HEK293 (cell line): ENCODE measurements around the gene SLC51A.

Experiments
- PRDM1 ChIP-seq: fragments of 450-650 bp; formaldehyde crosslinking; IDR thresholded peaks from 2 replicates; pipeline ENCODE4; 2016; ENCODE audit warnings: missing biosample characterization, missing genetic modification characterization
- SP3 ChIP-seq: fragments of 450-650 bp; formaldehyde crosslinking; IDR thresholded peaks from 2 replicates; pipeline ENCODE4 v1.5.1; 2016; ENCODE audit warnings: missing biosample characterization, missing genetic modification characterization
- ZBTB17 ChIP-seq: fragments of 450-650 bp; formaldehyde crosslinking; IDR thresholded peaks from 2 replicates; pipeline ENCODE4 v1.5.1; 2016; ENCODE audit warnings: missing biosample characterization, missing genetic modification characterization
- TF ChIP-seq, protein P1 (sequence below): fragments of 450-650 bp; formaldehyde crosslinking; IDR thresholded peaks from 2 replicates; pipeline ENCODE4 v1.5.1; 2016; ENCODE audit warnings: missing biosample characterization, missing genetic modification characterization
- TF ChIP-seq, protein P2 (sequence below): fragments of 450-650 bp; formaldehyde crosslinking; IDR thresholded peaks from 2 replicates; pipeline ENCODE4 v1.5.1; 2016; ENCODE audit warnings: missing biosample characterization, missing genetic modification characterization

DNA sequence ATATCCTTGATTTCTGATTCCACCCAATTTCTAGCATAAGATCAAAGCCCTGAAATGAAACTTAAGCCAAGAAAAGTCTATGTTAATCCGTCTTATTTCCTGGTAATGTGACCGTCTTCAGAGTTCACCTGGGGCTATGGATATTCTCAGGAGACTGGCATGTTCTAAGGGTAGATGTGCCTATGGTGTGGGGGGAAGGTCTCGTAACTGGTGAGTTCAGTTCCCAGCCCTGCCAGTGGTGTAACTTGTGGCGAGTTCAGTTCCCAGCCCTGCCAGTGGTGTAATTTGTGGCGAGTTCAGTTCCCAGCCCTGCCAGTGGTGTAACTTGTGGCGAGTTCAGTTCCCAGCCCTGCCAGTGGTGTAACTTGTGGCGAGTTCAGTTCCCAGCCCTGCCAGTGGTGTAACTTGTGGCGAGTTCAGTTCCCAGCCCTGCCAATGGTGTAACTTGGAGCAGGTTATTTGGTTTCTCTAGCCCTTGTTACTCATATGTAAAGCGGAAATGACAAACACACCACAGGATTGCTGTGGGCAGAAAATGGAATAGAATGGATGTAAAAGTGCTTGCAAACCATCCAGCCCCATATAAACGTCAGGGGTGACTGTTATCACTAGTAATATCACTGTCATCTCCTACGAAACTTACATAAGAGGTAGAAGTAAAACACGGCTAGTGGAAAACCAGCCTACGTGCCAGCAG, 30.4 kb downstream of the SLC51A start:
- TF ChIP-seq, protein P1, sequence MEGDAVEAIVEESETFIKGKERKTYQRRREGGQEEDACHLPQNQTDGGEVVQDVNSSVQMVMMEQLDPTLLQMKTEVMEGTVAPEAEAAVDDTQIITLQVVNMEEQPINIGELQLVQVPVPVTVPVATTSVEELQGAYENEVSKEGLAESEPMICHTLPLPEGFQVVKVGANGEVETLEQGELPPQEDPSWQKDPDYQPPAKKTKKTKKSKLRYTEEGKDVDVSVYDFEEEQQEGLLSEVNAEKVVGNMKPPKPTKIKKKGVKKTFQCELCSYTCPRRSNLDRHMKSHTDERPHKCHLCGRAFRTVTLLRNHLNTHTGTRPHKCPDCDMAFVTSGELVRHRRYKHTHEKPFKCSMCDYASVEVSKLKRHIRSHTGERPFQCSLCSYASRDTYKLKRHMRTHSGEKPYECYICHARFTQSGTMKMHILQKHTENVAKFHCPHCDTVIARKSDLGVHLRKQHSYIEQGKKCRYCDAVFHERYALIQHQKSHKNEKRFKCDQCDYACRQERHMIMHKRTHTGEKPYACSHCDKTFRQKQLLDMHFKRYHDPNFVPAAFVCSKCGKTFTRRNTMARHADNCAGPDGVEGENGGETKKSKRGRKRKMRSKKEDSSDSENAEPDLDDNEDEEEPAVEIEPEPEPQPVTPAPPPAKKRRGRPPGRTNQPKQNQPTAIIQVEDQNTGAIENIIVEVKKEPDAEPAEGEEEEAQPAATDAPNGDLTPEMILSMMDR: no peak
- TF ChIP-seq PRDM1: no peak
- TF ChIP-seq ZBTB17: no peak
- TF ChIP-seq SP3 (tag by site-specific recombination): no peak
- TF ChIP-seq, protein P2, sequence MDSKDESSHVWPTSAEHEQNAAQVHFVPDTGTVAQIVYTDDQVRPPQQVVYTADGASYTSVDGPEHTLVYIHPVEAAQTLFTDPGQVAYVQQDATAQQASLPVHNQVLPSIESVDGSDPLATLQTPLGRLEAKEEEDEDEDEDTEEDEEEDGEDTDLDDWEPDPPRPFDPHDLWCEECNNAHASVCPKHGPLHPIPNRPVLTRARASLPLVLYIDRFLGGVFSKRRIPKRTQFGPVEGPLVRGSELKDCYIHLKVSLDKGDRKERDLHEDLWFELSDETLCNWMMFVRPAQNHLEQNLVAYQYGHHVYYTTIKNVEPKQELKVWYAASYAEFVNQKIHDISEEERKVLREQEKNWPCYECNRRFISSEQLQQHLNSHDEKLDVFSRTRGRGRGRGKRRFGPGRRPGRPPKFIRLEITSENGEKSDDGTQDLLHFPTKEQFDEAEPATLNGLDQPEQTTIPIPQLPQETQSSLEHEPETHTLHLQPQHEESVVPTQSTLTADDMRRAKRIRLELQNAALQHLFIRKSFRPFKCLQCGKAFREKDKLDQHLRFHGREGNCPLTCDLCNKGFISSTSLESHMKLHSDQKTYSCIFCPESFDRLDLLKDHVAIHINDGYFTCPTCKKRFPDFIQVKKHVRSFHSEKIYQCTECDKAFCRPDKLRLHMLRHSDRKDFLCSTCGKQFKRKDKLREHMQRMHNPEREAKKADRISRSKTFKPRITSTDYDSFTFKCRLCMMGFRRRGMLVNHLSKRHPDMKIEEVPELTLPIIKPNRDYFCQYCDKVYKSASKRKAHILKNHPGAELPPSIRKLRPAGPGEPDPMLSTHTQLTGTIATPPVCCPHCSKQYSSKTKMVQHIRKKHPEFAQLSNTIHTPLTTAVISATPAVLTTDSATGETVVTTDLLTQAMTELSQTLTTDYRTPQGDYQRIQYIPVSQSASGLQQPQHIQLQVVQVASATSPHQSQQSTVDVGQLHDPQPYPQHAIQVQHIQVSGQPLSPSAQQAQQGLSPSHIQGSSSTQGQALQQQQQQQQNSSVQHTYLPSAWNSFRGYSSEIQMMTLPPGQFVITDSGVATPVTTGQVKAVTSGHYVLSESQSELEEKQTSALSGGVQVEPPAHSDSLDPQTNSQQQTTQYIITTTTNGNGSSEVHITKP: no peak
